WTC11 (cell line): ENCODE measurements around the gene AOX1. TPM values are rescaled to one million over a fixed set of nuclear protein-coding genes. Genes with fewer than 3 reads are reported as not detected.

Experiments
- CBFB ChIP-seq: sonication (generic); formaldehyde crosslinking; IDR thresholded peaks from 2 replicates; pipeline ENCODE4 v1.8.1; 2022; ENCODE audit warnings: mild to moderate bottlenecking, low read depth, missing genetic modification reagents
- ERG ChIP-seq: fragments of 250-450 bp; sonication (Bioruptor Pico); IDR thresholded peaks from 2 replicates; pipeline ENCODE4 v1.8.0; 2021; ENCODE audit warnings: mild to moderate bottlenecking
- ETV6 ChIP-seq: sonication (generic); formaldehyde crosslinking; IDR thresholded peaks from 2 replicates; pipeline ENCODE4 v1.8.1; 2022; ENCODE audit warnings: mild to moderate bottlenecking, missing genetic modification reagents
- FOXJ3 ChIP-seq: sonication (generic); formaldehyde crosslinking; IDR thresholded peaks from 2 replicates; pipeline ENCODE4 v1.9.0; 2021; ENCODE audit warnings: missing genetic modification reagents, mild to moderate bottlenecking, borderline replicate concordance
- MLX ChIP-seq: sonication (generic); formaldehyde crosslinking; IDR thresholded peaks from 2 replicates; pipeline ENCODE4 v1.8.1; 2023; ENCODE audit warnings: mild to moderate bottlenecking, missing genetic modification reagents, moderate library complexity
- NR2C2 ChIP-seq: sonication (generic); formaldehyde crosslinking; IDR thresholded peaks from 2 replicates; pipeline ENCODE4 v1.8.0; 2022; ENCODE audit warnings: mild to moderate bottlenecking, missing genetic modification reagents
- OVOL2 ChIP-seq: fragments of 250-450 bp; sonication (Bioruptor Pico); IDR thresholded peaks from 2 replicates; pipeline ENCODE4 v1.9.0; 2021; ENCODE audit warnings: mild to moderate bottlenecking, borderline replicate concordance
- SP1 ChIP-seq: sonication (generic); formaldehyde crosslinking; conservative IDR thresholded peaks from 2 replicates; pipeline ENCODE4 v1.8.1; 2022; ENCODE audit warnings: missing genetic modification reagents
- TEAD1 ChIP-seq: sonication (generic); formaldehyde crosslinking; IDR thresholded peaks from 2 replicates; pipeline ENCODE4 v1.8.0; 2022; ENCODE audit warnings: mild to moderate bottlenecking, missing genetic modification reagents
- ZMAT4 ChIP-seq: fragments of 250-450 bp; sonication (Bioruptor Pico); IDR thresholded peaks from 2 replicates; pipeline ENCODE4 v1.9.0; 2021; ENCODE audit warnings: mild to moderate bottlenecking
- ZNF317 ChIP-seq: sonication (generic); formaldehyde crosslinking; IDR thresholded peaks from 2 replicates; pipeline ENCODE4 v1.8.1; 2023; ENCODE audit warnings: low read depth, mild to moderate bottlenecking, moderate library complexity, missing genetic modification reagents, borderline replicate concordance
- total RNA-seq: library from RNA; stranded (reverse); gene quantifications from 3 replicates; pipeline ENCODE4 v1.2.3, GENCODE V29; 2021

AOX1 gene
- total RNA-seq, 1 experiment from 2014 or later: 4.8 TPM

GRCh38 chr2:200716386-200716785 lies 130.6 kb downstream of the AOX1 start (continued):
- TF ChIP-seq MLX (no peak), ETV6 (CRISPR knock-in tag) (no peak), FOXJ3 (no peak), OVOL2 (no peak), SP1 (CRISPR knock-in tag) (no peak), CBFB (CRISPR knock-in tag) (no peak), TEAD1 (CRISPR knock-in tag) (no peak), NR2C2 (no peak), ZMAT4 (no peak), ERG (CRISPR knock-in tag) (no peak), ZNF317 (no peak)
- TF ChIP-seq, all 79 proteins: peak for 0

Other genes with a start within 250 kb of the AOX1 start
- 4.9 to 6.7 TPM (median 5.7 TPM) in 3 replicates for gene KCTD18, start 75.9 kb upstream of the AOX1 start, total RNA-seq
- gene SGO2, start 59.8 kb upstream of the AOX1 start, total RNA-seq: 29.9 to 34.1 TPM (median 30.5 TPM) in 3 replicates
- 191 to 255 TPM (median 208 TPM) in 3 replicates for gene BZW1, start 225.9 kb downstream of the AOX1 start, total RNA-seq